ENCODE data around the gene ADAMTSL1.

GRCh38 chr9:18718393-18718792 is 244.4 kb downstream of the ADAMTSL1 start:
- TF ChIP-seq RAD21 (conservative IDR thresholded peaks at IDR 0.05 in 1 of 2, IDR thresholded peaks at IDR 0.05 in 1 of 2) (no peak), PBX3 (IDR thresholded peaks at IDR 0.05) (no peak), EP300 (IDR thresholded peaks at IDR 0.05) (no peak), CTCF (IDR thresholded peaks at IDR 0.05) (no peak), FOSL2 (IDR thresholded peaks at IDR 0.05) (no peak), FOSL2 (CRISPR knock-in tag; IDR thresholded peaks at IDR 0.05) (no peak)
